Activated B cell treated with CpG ODN at 0.5 μM for 24 hours (primary cell): ENCODE measurements around the gene AK4. TPM values are rescaled to one million over a fixed set of nuclear protein-coding genes. Genes with fewer than 3 reads are reported as not detected.

Source experiments
- ATAC-seq: fragments of 200-7000 bp; cut with Tn5 transposase; one replicate; pipeline ENCODE4 v1.10.0; 2021; ENCODE audit warnings: low read depth, mild to moderate bottlenecking, moderate library complexity
- CTCF ChIA-PET: fragments of 350-600 bp; sonication (Branson Sonifier 250); formaldehyde crosslinking; loops from one replicate; lab custom pipeline; 2021; ENCODE audit warnings: antibody characterized with exemption; lab: Charles Lee
- POLR2A ChIA-PET: fragments of 350-600 bp; sonication (Branson Sonifier 250); formaldehyde crosslinking; loops from one replicate; lab custom pipeline; 2021; ENCODE audit warnings: antibody characterized with exemption; lab: Charles Lee
- DNase-seq: peaks from one replicate; pipeline ENCODE4 v3.0.0; 2022
- H3K27ac Mint-ChIP-seq: one replicate; pipeline ENCODE4 v1.8.0; 2020; ENCODE audit warnings: mixed read lengths
- H3K27me3 Mint-ChIP-seq: one replicate; pipeline ENCODE4 v1.8.0; 2021; ENCODE audit warnings: mixed read lengths
- H3K36me3 Mint-ChIP-seq: one replicate; pipeline ENCODE4 v1.8.0; 2021; ENCODE audit warnings: low read depth, mixed read lengths
- H3K4me1 Mint-ChIP-seq: one replicate; pipeline ENCODE4 v1.8.0; 2021; ENCODE audit warnings: mixed read lengths
- H3K4me3 Mint-ChIP-seq: one replicate; pipeline ENCODE4 v1.8.0; 2020; ENCODE audit warnings: mild to moderate bottlenecking, mixed read lengths
- H3K9me3 Mint-ChIP-seq: one replicate; pipeline ENCODE4 v1.8.0; 2020; ENCODE audit warnings: mixed read lengths
- CTCF ChIP-seq: fragments of 200-600 bp; IDR thresholded peaks from one replicate; pipeline ENCODE4 v1.8.0; 2022; ENCODE audit warnings: antibody characterized with exemption, mild to moderate bottlenecking
- intact Hi-C: fragments of 100-400 bp; cut with micrococcal nuclease; formaldehyde crosslinking; loops from one replicate; pipeline ENCODE4 v1.15.1; 2024
- total RNA-seq: library from RNA; stranded (reverse); gene quantifications from 2 replicates; pipeline ENCODE4 v1.2.3, GENCODE V29; 2022

Gene AK4
- total RNA-seq, 1 donor from 2014 or later: 1.8 TPM

GRCh38 chr1:65213271-65214023 is 65.4 kb downstream of the AK4 start:
- no peaks in the 10 kb centered on the region for H3K36me3 Mint-ChIP-seq
- peaks cover 6% of the 10 kb centered on the region for H3K4me1 Mint-ChIP-seq
- intact Hi-C loops: no loop called here

GRCh38 chr1:65214340-65215027 is 66.5 kb downstream of the AK4 start:
- H3K9me3 Mint-ChIP-seq: no peaks in the 10 kb centered on the region
- peaks cover 5% of the 10 kb centered on the region for H3K4me1 Mint-ChIP-seq
- ATAC-seq (no peak), DNase-seq (no peak)
- intact Hi-C loops: loop anchor here (1.0 kb wide), 1 partner anchor 473 kb away; no protein-coding TSS in a partner anchor
- no peak for TF ChIP-seq CTCF
- H3K27me3 Mint-ChIP-seq: peaks cover 1% of the 10 kb centered on the region
- no peak overlapping the region for H3K27ac Mint-ChIP-seq
- H3K36me3 Mint-ChIP-seq: no peaks in the 10 kb centered on the region
- POLR2A ChIA-PET: no interaction called here
- CTCF ChIA-PET: interaction anchor here (1.7 kb wide), 1 partner anchor 473 kb away, joined by 16 read pairs; no protein-coding TSS in a partner anchor
- no peak overlapping the region for H3K4me3 Mint-ChIP-seq

More at GRCh38 chr1:65213271-65214023, 65.4 kb downstream of the AK4 start:
- ATAC-seq: no peak
- TF ChIP-seq CTCF: no peak
- no peak for DNase-seq
- ChIA-PET CTCF (interaction anchor here (1.1 kb wide), 1 partner anchor 474 kb away, joined by 7 read pairs; no protein-coding TSS in a partner anchor), POLR2A (no interaction called here)
- H3K9me3 Mint-ChIP-seq: no peaks in the 10 kb centered on the region
- H3K27ac Mint-ChIP-seq: no peak overlapping the region
- no peak overlapping the region for H3K4me3 Mint-ChIP-seq
- H3K27me3 Mint-ChIP-seq: peaks cover 1% of the 10 kb centered on the region

GRCh38 chr1:65216989-65217388 is 69.0 kb downstream of the AK4 start:
- ATAC-seq: no peak
- no peaks in the 10 kb centered on the region for H3K36me3 Mint-ChIP-seq
- intact Hi-C loops: no loop called here

GRCh38 chr1:65221638-65222339 is 73.8 kb downstream of the AK4 start:
- H3K4me1 Mint-ChIP-seq: no peaks in the 10 kb centered on the region
- no peaks in the 10 kb centered on the region for H3K36me3 Mint-ChIP-seq
- H3K4me3 Mint-ChIP-seq: no peak overlapping the region
- no peak for TF ChIP-seq CTCF
- intact Hi-C loops: no loop called here
- CTCF ChIA-PET: no interaction called here
- DNase-seq (no peak), ATAC-seq (no peak)
- POLR2A ChIA-PET: no interaction called here
- H3K27me3 Mint-ChIP-seq: peaks cover 3% of the 10 kb centered on the region
- no peak overlapping the region for H3K27ac Mint-ChIP-seq
- no peaks in the 10 kb centered on the region for H3K9me3 Mint-ChIP-seq

More at GRCh38 chr1:65216989-65217388, 69.0 kb downstream of the AK4 start:
- TF ChIP-seq CTCF: no peak
- Mint-ChIP-seq H3K4me3 (no peak overlapping the region), H3K4me1 (peaks cover 5% of the 10 kb centered on the region), H3K27me3 (peaks cover 4% of the 10 kb centered on the region), H3K27ac (no peak overlapping the region), H3K9me3 (no peaks in the 10 kb centered on the region)
- ChIA-PET CTCF (no interaction called here), POLR2A (no interaction called here)
- no peak for DNase-seq
